ENCODE measurements around the gene CWC27.

Gene CWC27

DNA sequence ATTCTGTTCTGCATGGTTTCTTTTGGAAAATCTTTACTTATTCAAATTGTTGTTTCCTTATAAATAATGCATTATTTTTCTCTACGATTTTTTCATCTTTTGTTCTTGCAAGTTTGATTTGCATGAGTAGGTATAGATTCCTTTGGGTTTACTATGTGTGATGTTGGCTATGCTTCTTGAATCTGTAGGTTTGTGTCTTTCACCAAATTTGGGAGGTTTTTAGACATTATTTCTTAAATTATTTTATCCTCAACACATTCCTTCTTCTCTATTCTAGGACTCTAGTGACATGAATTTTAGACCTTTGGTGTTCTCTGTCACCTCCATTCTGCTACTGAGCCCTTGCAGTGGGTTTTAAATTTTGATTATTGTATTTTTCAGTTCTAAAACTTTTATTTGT, 219.0 kb downstream of the CWC27 start:
- no peak for DNase-seq
- Histone ChIP-seq H3K9me3 (ENCODE audit: severe bottlenecking) (no peaks in the 10 kb centered on the region), H3K27me3 (ENCODE audit: insufficient read depth, low read depth, severe bottlenecking) (no peaks in the 10 kb centered on the region), H3K36me3 (no peaks in the 10 kb centered on the region), H3K27ac (no peak overlapping the region), H3K4me3 (ENCODE audit: low read depth, low read length) (no peak overlapping the region)
- TF ChIP-seq, protein P1, sequence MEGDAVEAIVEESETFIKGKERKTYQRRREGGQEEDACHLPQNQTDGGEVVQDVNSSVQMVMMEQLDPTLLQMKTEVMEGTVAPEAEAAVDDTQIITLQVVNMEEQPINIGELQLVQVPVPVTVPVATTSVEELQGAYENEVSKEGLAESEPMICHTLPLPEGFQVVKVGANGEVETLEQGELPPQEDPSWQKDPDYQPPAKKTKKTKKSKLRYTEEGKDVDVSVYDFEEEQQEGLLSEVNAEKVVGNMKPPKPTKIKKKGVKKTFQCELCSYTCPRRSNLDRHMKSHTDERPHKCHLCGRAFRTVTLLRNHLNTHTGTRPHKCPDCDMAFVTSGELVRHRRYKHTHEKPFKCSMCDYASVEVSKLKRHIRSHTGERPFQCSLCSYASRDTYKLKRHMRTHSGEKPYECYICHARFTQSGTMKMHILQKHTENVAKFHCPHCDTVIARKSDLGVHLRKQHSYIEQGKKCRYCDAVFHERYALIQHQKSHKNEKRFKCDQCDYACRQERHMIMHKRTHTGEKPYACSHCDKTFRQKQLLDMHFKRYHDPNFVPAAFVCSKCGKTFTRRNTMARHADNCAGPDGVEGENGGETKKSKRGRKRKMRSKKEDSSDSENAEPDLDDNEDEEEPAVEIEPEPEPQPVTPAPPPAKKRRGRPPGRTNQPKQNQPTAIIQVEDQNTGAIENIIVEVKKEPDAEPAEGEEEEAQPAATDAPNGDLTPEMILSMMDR (IDR thresholded peaks at IDR 0.05; ENCODE audit: low read depth, low read length) = no peak

DNA sequence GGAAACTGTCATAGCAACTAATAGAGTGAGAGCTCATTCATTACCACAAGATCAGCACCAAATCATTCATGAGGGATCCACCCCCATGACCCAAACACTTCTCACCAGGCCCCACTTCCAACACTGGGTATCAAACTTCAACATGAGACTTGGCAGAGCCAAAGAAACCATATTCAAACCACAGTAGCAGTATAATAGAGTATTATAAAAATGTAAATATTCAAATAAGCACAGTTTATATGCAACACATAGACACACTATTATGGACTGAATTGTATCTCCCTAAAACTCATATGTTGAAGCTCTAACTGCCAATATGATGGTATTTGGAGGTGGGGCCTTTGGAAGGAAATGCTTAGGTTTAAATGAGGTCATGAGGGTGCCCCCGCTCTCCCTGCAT, 240.5 kb downstream of the CWC27 start:
- Histone ChIP-seq H3K27ac (no peak overlapping the region), H3K27me3 (ENCODE audit: insufficient read depth, low read depth, severe bottlenecking) (no peaks in the 10 kb centered on the region), H3K9me3 (ENCODE audit: severe bottlenecking) (no peaks in the 10 kb centered on the region), H3K36me3 (no peaks in the 10 kb centered on the region), H3K4me3 (ENCODE audit: low read depth, low read length) (no peak overlapping the region)
- DNase-seq = no peak
- TF ChIP-seq, protein P1 (IDR thresholded peaks at IDR 0.05; ENCODE audit: low read depth, low read length) = no peak

DNA sequence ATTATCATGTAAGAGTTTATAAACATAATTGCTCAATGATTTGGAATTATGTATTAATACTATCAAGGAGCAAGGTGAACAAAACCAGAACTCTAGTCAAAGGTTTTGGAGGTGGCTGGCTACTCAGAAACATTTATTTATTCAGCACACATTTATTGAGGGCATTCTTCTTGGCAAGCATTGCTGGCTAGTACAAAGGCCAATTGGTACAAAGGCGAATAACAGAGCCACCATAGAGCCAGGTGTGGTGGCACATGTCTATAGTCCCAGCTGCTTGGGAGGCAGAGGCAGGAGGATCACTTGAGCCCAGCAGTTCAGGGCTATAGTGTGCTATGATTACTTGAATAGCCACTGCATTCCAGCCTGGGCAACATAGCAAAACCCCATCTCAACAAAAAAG, 242.1 kb downstream of the CWC27 start:
- Histone ChIP-seq H3K4me3 (ENCODE audit: low read depth, low read length) (no peak overlapping the region), H3K9me3 (ENCODE audit: severe bottlenecking) (no peaks in the 10 kb centered on the region), H3K27ac (no peak overlapping the region), H3K36me3 (no peaks in the 10 kb centered on the region), H3K27me3 (ENCODE audit: insufficient read depth, low read depth, severe bottlenecking) (no peaks in the 10 kb centered on the region)
- no peak for DNase-seq
- TF ChIP-seq, protein P1 (IDR thresholded peaks at IDR 0.05; ENCODE audit: low read depth, low read length) = no peak

DNA sequence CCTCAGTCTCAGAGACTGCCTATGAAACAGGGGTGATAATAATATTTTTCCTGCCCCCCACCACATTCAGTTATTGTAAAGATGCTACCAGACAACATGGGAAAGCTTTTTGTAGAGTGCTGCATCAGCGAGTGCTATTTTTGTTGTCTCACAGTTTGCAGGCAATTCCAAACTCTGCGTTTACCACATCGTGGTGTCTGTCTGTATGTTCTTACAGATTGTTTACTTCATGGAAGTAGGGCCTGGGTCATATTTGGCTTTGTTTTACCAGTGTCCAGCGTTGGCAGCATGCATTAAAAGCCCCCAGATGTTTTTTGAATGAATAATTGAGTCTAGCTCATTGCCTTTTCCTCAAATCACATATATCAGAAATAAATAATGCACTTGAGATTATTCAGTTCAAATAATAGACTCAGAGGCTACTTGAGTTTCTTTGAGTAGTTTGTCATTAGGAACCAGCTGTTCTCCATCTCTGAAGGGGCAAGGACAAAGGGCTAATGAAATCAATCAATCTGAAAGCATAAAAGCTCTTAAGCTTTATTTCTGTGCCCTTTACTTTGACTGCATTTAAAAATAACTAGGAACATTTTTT, 243.7 kb downstream of the CWC27 start:
- Histone ChIP-seq H3K27ac (no peak overlapping the region), H3K4me3 (ENCODE audit: low read depth, low read length) (no peak overlapping the region), H3K9me3 (ENCODE audit: severe bottlenecking) (no peaks in the 10 kb centered on the region), H3K27me3 (ENCODE audit: insufficient read depth, low read depth, severe bottlenecking) (no peaks in the 10 kb centered on the region), H3K36me3 (no peaks in the 10 kb centered on the region)
- no peak for DNase-seq
- TF ChIP-seq, protein P1 (IDR thresholded peaks at IDR 0.05; ENCODE audit: low read depth, low read length) = no peak

DNA sequence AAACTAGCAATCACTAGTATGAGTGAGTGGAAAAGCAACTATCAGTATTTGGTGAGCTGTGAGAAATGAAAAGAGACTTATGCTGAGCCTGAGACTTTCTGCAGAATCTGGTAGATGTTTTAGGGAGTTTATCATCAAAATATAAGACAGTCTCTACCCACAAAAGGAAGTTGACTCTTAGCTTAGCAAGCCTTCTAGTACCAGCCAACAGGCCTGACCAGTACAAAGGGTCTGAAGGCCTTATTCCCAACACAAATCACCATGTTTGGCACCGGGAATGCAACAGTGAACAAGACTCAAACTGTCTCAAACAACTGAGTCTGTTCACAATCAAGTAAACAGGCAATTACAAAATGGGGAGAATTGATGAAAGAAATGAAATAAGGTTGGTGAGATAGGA, 244.4 kb downstream of the CWC27 start:
- Histone ChIP-seq H3K27ac (no peak overlapping the region), H3K9me3 (ENCODE audit: severe bottlenecking) (no peaks in the 10 kb centered on the region), H3K27me3 (ENCODE audit: insufficient read depth, low read depth, severe bottlenecking) (no peaks in the 10 kb centered on the region), H3K4me3 (ENCODE audit: low read depth, low read length) (no peak overlapping the region), H3K36me3 (no peaks in the 10 kb centered on the region)
- no peak for DNase-seq
- TF ChIP-seq, protein P1 (IDR thresholded peaks at IDR 0.05; ENCODE audit: low read depth, low read length) = no peak

DNA sequence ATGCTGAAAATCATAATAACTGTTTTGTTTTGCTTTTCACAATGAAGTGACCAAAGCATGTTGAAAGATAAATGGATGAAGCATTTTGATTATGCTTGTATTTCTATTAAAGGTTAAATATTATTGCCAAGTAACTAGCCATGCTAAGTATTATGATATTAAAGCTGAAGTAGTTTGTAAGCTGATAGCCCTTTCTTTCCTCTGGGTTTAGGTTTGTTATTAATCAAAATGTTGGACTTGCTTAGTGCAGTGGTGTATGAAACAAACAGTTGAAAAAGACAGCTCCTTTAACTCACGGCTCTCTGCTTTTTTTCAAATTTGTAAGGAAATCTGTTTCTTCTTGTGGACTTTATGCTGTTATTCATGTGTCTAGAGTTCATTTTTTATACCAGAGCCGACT, 246.0 kb downstream of the CWC27 start:
- Histone ChIP-seq H3K27me3 (ENCODE audit: insufficient read depth, low read depth, severe bottlenecking) (no peaks in the 10 kb centered on the region), H3K9me3 (ENCODE audit: severe bottlenecking) (no peaks in the 10 kb centered on the region), H3K4me3 (ENCODE audit: low read depth, low read length) (no peak overlapping the region), H3K36me3 (no peaks in the 10 kb centered on the region), H3K27ac (no peak overlapping the region)
- DNase-seq = no peak
- TF ChIP-seq, protein P1 (IDR thresholded peaks at IDR 0.05; ENCODE audit: low read depth, low read length) = no peak
